T-helper 2 cell (primary cell): ENCODE measurements around the gene CEP164.
"Not testable (repeated sequence)": the region's sequence is repeated elsewhere in the genome, so short reads cannot be mapped to it uniquely, and the experiment has no call there.

ENCODE experiments used
- DNase-seq, 5 experiments: peaks; one replicate each; pipeline versions ENCODE4 v3.0.0 to v3.0.0-alpha.2; 2012 to 2022

Gene CEP164

DNA sequence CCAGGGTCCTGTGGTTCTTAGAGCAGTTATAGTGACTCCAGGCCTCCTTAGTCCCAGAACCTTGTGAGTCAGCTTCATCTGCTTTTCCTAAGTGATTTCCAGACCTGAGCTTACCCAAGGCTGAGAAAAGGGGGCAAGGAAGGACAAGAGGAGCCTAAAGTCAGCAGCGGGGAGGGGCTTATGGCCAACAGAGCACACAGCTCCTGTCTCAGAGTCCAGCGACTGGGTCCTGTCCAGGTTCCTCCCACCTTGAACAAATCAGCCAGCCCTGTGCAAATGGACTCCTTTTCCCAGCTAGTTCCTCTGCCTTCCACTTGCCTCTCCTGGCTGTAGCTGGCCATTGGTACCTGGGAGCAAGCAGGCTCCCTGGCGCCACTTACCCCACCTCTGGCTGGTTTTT lies 22.5 kb upstream of the CEP164 start:
- DNase-seq = no peak

DNA sequence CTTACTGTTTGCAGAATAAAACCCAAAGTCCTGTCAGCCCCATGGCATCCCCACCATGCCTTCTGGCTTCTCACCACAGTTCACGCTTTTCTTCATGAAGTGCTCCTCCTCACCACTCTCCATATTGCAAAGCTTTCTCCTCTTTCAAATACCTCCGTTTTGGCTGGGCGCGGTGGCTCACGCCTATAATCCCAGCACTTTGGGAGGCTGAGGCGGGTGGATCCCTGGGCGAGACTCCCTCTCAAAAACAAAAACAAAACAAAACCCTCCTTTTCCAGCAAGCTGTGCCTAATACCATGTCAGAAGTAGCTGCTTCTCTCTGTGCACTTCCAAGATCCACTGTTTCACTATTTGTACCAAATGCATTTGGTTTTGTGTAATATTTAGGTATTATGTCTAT lies 18.3 kb upstream of the CEP164 start:
- no peak for DNase-seq

DNA sequence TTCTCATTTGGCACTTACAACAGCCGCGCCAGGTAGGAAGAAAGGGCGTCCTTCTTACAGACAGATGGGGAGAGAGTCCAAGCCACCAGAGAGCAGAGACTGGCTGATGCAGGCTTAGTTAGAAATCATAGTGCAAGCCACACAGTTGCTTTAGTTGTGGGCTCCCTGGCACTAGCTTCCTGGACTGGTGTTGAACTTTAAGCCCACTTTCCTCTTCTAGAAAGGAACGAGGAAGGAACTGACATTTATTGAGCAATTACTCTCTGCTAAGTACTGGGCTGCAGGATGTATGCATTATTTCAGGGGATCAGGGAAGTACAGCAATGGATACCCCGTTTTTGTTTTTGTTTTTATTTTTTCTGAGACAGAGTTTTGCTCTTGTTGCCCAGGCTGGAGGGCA lies 14.6 kb upstream of the CEP164 start:
- DNase-seq = no peak

DNA sequence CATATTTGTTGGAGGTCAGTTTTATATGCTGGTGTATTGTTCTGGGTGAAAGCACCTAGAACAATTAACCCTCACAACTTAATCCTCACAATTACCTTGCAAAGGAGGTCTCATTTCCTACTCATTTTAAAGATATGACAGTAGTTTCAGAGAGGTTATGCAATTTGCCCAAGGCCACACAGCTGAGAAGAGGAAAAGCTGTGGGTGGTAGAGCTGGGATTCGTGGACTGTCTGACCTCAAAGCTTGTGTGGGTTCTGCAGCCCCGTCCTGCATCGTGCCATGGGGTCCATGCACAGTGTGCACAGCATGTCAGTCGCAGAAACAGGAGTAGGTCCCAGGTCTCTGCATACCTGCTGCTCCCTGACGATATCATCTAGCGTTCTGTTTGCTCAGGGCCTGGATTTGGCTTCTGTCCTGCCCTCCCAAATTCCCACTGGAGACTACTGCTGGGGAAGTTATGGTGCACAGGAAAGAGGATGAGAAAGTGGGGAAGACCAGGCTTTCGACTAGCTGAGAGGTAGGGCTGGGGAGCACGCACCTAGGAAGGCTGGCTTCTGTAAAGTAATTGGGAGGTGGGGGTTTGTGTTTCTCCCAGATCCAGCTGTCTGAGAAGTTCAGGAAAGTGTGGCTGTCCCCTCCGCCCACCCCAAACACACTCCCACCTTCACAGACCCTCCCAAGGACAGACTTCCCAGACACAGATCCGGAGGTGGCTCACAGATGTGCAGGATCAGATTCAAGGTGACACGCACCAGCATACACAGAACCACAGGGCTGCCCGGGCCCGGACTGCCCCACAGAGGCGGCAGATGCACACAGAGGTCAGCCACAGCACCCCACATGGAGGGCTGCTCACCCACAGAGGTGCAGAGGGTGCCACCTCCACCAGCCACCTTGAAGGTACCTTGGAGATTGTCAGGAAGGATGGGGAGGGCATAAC lies 13.6 kb upstream of the CEP164 start:
- DNase-seq = no peak

DNA sequence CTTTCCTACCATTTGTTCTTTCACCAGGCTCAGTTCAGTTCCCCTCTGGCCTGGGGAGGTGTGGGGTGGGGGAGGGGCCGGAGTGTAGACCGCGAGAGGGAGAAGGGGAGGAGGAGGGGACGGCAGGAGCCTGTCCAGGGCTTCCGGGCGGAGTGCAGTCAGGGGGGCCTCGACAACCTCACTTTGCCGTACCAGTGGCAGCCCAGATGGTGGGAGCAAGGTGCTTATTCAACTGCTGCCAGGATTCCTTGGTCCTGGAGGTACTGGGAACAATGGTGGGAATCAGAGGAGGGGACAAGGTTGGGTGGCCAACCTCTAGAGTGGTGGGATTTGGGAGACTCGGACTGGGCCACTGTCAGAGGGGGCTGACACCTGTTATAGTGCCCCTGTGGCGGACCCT lies 12.8 kb upstream of the CEP164 start:
- DNase-seq = no peak

DNA sequence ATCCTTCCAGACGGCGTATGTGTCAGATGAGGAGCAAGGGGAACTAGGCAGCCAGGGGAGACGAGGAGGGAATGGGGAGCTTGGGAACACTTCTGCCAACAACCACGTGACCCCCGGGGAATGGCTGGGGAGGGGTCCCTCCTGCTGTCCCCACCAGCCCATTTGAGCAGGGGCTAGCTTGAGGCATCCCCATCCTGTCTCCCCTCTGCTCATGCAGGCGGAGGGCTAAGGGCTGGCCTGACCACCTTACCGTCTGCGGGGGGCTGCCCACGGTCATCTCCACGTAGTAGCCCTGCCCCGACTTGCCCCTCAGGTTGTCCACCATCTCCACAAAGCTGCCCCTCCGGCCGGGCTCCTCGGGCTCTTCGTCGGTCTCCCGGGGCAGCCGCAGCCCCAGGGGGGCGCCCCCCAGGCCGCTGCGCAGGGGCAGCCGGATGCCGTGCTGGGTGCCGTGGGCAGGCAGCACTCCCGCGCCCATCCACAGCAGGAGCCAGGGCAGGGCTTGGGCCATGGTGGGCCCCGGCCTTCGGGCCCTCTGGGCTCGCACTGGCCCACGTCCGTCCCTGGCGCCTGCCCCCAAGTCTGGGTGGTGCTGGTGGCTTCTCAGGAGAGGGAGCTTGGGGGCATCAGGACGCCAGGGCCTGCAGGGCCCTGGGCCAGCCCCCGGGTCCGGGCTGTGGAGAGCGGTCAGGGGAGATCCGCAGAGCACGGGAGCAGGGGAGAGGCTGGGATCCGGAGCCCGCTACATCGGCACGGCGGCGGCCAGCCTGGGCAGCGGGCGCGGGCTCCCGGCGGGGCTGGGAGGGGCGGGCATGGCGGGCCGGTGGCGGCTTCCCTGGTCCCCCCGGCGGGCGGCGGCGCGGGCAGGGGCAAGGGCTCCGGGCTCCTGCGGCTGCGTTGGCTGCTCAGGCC lies 12.1 kb upstream of the CEP164 start:
- DNase-seq = peak in 3 of 5 experiments; percentile 1 to 27 (median 6)

DNA sequence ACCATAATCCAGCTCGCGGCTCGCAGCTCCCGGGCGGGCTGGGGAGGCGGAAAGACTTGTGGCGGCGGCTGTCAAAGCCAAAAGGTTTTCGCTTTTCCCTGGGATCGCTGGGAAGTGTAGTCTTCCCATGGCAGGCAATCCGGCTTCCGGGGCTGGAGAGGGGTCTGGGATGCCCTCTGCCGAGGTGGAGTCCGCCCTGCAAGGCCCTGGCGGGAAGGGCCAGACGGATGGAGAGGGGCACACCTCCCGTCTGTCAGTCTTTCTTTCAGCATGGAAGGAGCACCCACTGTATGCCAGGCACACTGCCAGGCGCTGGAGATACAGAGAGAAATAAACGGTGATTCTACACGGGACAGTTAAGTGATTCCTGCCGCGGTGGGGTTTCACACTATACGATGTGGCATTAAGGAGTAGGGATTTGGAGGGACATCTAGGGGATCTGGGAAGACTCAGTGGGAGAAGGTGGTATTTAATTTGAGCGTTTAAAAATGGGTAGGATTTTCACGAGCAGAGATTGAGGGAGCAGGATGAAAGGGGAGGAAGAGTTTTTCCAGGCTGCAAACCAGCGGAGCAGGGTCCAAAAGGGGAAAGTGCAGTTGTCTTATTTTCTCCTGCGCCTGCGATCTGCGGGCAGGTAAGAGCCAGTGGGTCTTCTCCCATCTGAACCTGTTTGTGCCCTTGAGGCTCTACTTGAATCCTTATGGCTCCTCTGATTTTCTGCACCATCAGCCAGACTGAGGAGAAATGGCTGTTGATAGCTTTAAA lies 11.3 kb upstream of the CEP164 start, which contains the start of gene BACE1:
Gene BACE1, minus strand, starts transcription at position 60 of the 765 bp plus-strand sequence. CDS start 461 bp downstream, outside the sequence.
- DNase-seq = peak in 2 of 5 experiments; percentile 0 to 27

DNA sequence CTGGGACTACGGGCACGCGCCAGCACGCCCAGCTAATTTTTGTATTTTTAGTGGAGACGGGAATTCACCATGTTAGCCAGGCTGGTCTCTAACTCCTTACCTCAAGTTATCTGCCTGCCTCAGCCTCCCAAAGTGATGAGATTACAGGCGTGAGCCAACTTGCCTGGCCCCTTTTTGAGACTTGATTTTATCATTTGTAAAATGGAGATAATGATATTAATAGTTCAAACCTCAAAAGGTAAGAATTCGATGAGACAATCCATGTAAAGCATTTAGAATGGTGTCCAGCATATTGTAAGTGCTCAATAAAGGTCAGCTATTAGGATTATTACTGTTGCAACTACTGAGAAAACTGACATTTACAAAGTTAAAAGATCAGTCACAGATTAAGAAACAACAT lies 8.9 kb upstream of the CEP164 start:
- no peak for DNase-seq

DNA sequence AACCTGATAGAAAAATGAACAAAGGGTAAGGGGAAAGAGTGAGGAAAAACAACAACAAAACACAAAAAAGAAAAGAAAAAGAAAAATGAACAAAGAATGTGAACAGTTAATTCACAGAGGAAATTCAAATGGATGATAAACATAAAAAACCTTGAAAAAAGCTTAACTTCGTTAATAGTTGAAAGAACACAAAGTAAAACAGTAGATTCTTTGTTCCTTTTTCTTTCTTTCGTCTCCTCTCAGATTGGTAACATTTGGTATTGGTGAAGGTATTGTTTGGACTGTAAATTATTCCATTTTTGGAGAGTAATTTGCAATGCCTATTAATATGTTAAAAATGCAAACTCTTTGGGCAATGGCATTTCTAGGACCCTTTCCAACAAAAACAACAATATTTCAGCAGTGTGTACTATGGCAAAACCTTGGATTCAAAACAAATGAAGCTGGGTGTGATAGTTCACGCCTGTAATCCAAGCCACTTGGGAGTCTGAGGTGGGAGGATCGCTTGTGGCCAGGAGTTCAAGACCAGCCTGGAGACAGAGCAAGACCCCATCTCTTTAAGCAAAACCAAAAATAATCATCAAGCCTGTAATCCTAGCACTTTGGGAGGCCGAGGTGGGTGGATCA lies 8.3 kb upstream of the CEP164 start:
- no peak for DNase-seq

DNA sequence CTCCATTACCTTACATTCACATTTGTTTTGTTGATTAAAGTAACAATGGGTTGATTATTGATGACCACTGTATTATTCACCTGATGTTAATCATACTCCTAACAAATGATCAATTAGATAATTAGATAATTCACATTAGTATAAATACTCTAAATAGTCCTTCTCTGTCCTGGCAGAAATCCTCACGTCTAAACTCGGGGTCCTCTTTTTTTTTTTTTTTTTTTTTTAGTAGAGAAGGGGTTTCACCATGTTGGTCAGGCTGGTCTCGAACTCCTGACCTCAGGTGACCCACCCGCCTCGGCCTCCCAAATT lies 443 bp upstream of the CEP164 start:
- DNase-seq = not testable (repeated sequence)

DNA sequence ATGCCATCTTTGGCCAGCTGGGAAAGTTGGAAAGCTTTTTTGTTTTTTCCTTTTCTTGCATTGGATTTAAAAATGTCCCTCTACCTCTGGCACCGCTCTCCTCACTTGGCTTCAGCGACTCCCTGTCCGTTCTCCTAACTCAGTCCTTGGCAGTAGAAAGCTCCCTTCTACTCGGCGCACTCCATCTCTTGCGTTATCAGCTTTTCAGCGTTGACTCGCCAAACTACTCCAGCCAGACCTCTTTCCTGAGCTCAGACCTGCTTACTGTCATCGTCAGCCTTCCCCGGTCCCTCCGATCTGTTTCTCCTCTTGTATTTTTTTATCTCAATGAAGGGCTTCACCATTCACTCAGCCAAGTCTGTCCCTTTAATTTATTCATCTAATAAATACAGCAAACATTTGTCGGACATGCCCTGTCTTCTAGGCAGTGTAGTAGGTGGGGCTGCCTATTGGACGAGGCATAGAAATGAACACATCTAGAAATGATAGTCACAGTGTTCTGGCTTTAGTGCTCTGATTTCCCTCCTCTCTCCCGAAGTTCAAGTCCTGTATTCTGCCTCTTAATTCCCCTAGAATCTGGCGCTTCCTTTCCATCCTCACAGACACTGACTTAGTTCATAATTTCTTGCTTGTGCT lies 839 bp downstream of the CEP164 start:
- peak in 1 of 5 experiments; percentile 27 for DNase-seq

DNA sequence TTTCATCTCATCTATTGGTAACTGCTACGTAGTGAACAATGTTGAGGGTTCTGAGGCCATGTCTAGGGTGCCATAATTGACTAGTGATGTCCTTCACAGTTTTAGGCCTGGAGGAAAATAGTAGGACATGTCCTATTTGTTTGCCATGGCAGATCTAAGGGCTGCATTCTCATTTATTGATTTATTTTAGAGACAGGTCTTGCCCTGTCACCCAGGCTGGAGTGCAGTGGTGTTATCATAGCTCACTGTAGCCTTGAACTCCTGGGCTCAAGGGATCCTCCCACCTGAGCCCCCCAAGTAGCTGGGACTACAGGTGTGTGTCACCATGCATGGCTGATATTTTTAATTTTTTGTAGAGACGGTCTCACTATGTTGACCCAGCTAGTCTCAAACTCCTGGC lies 5.2 kb downstream of the CEP164 start:
- DNase-seq = no peak

DNA sequence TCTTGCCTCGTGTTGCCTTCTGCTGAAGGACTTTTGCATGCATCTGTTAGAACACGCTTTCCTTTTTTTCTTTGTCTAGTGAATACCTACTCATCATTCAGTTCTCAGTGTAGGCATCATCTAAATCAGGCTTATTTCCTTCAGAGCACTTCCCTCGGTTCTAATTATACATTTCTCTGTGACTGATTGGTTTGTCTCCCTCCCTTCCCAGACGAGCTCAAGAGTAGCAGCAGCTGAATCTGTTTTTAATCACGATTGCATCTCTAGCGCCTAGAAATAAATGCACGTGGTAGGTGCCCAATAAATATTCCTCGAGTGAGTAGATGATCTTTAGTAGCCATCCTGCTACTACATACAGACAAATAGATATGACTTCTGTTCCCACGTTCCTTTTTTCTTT lies 6.3 kb downstream of the CEP164 start:
- no peak for DNase-seq

DNA sequence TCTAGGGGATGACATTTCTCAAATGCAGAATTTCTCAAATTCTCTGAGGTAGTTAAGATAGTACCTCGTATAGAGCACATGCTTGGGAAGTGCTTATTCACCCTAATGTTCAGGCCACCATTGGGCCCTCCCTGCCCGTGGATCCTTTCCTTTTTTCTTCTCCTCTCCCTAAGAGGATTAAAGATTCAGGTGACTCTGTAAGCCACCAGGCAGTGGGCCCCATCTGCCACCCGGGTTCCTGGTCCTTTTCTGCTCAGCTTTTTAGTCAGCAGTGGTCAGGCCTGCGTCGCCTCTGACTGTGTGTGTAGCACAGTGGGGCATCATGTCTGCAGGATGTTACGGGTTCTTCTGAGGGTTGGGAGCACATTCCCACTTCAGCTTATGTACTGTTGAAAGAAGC lies 7.2 kb downstream of the CEP164 start:
- DNase-seq = no peak

DNA sequence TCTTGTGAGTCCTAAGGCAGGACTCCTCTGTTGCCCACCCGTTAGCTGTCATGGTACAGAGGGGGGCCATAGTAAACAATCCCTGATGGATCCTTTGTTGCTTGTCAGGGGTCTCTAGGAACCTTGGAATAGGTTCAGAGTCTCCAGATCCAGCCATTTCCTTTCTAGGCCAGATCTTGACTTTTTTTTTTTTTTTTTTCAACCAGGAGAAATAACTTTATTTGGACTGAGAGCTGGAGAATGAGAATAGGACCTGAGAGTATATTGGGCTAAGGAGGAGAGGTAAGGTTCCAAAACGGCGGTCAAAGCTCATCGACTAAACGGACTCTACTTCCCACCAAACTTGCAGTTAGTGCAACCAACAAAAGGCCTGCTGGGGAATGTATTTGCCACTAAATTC lies 7.7 kb downstream of the CEP164 start:
- DNase-seq = no peak

DNA sequence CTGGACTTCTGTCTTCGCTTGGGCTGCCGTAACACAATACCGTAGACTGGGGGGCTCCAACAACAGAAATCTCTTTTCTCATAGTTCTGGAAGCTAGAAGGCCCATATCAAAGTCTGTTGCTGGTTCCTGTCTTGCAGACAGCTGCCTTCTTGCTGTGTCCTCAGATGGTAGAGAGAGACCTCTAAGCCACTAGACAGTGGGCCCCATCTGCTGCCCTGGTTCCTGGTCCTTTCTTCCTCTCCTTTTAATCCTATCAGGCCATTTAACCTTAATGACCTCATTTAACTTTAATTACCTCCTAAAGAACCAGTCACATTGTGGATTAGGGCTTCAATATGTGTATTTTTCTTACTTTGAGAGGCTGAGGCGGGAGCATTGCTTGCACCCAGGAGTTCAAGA lies 9.4 kb downstream of the CEP164 start:
- no peak for DNase-seq

DNA sequence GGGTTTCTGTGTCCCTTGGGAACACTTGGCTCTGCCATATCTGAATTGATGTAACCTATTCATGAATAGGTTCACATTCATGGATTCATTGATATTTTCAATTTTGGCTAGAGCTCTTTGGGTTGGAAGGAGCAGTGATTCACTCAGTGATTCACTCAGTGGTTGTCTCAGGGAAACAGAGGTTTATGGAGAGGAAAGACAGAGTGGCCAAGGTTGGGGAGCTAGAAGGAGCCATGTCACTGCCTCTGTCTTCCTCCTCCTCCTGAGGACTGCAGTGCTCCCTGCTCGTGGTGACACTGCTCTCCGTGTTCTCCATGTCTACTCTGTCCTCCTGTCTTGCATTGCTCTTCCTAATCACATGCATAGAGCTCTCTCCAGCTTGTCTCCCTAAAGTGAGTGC lies 17.4 kb downstream of the CEP164 start:
- no peak for DNase-seq

DNA sequence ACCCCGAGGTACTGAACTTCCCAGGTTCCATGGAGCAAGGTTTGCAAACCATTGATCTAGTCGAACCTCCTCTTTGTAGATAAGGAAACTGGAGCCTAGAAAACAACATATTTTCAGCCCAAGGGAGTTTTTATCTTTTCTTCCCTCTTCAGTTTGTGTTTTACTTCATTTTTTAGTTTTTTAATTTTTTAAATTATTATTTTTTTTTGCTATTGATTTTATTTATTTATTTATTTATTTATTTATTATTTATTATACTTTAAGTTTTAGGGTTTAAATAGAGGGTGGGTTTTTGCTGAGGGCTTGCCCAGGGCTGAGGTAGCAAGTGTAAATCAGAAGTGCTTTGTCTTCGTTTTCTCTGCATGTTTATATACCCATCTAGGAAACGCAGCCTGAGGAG lies 26.9 kb downstream of the CEP164 start:
- no peak for DNase-seq

DNA sequence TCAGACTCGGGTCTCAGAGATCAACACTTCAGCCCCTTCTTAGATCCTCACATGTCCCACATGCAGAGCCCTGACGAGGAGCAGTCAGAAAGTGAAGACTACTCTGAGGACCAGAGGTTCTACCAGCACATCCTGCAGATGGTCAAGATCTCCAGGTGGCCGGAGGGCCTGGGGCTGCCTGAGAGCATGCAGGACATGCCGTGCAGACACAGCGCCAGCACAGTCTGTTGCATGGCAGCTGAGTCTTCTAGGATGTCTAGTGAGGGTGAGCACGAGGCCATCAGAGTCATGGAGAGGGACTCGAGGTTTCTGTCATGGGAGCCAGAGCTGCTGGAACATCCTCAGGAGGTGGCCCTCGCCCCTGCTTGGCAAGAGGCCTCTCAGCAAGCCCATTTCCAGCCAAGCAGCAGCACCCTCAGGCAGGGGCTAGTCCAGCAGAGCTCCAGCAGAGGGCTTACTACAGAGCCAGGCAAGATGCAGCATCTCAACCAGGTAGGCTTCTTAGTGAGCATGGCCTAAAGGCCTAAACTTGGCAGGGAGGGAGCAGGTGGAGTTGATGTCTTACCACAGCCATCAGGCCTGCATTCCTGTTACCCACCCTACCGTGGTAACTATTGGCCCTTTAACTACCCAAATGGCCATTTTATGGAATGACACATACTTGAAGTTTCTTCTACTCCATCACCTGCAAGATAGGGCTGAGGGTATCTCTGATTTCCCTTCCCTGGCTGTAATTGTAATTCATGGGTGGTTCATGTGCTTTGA lies 28.7 kb downstream of the CEP164 start:
- DNase-seq = no peak

DNA sequence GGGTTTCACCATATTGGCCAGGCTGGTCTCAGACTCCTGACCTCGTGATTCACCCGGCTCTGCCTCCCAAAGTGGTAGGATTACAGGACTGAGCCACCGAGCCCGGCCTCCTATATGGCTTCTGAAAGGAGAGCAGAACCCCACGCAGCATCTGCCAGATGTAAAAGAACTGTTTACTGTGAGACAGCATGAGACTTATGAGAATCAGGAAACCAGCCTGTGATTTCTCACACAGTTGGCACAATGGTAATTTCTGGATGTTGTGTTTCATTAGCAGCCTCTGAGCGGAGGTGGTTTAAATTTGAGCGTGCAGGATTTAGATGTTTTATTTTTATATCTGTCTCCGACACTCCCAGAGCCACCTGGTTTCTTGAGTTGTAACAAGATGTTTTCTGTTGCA lies 33.8 kb downstream of the CEP164 start:
- DNase-seq = no peak

DNA sequence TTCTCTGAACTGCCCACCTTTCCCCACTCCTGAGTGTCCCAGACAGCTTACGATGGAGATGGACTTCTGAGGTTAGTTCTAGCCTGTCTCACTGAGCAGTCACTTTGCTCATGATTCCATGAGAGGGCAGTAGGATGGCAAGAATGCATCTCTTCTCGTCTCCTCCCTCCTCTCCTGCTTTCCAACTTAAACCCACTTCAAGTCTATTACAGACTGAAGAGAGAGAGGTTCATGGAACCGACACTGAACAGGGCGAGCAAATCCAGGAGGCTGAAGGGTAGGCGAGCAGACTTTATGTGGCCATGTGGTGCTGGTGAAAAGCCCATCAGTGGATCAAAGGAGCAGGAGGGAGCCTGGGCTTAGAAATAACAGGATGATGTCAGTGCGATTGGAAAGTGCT lies 38.6 kb downstream of the CEP164 start:
- DNase-seq = no peak
